ENCODE measurements around the gene CRABP1. TPM values are rescaled to one million over a fixed set of nuclear protein-coding genes. Genes with fewer than 3 reads are reported as not detected.

The CRABP1 gene
- total and polyA plus RNA-seq, 4 donors: not detected

- Histone ChIP-seq H3K36me3 (ENCODE audit: control insufficient read depth in 4 of 4, insufficient read depth in 3 of 4, low read depth in 1 of 4, low read length in 3 of 4) (no peaks in the 10 kb centered on the region), H3K4me1 (ENCODE audit: control insufficient read depth in 4 of 4, insufficient read depth in 4 of 4, low read length in 3 of 4) (no peaks in the 10 kb centered on the region), H3K9me3 (ENCODE audit: control insufficient read depth in 4 of 4, low read length in 3 of 4) (no peaks in the 10 kb centered on the region), H3K9ac (ENCODE audit: low read depth in 1 of 2, low read length in 2 of 2) (no peak overlapping the region), H3K27ac (ENCODE audit: low read depth in 1 of 2, low read length in 2 of 2) (no peak overlapping the region), H3K27me3 (ENCODE audit: control insufficient read depth in 4 of 4, insufficient read depth in 4 of 4, low read length in 3 of 4) (no peaks in the 10 kb centered on the region), H3K4me3 (ENCODE audit: low read depth in 1 of 3, low read length in 3 of 3) (no peak overlapping the region)
- 86% methylated on average over 6 of the region's 6 CpGs for WGBS
- no peak for DNase-seq (ENCODE audit: low spot score)
- TF ChIP-seq FOXA1 (IDR thresholded peaks at IDR 0.05) (no peak), FOXA2 (IDR thresholded peaks at IDR 0.05) (no peak), HNF4A (conservative IDR thresholded peaks at IDR 0.05) (no peak), HNF4G (IDR thresholded peaks at IDR 0.05) (no peak)
Measured at GRCh38 chr15:78360367-78360801, 20.2 kb downstream of the CRABP1 start.

- Histone ChIP-seq H3K27ac (ENCODE audit: low read depth in 1 of 2, low read length in 2 of 2) (no peak overlapping the region), H3K9ac (ENCODE audit: low read depth in 1 of 2, low read length in 2 of 2) (no peak overlapping the region), H3K4me3 (ENCODE audit: low read depth in 1 of 3, low read length in 3 of 3) (no peak overlapping the region), H3K27me3 (ENCODE audit: control insufficient read depth in 4 of 4, insufficient read depth in 4 of 4, low read length in 3 of 4) (no peaks in the 10 kb centered on the region), H3K4me1 (ENCODE audit: control insufficient read depth in 4 of 4, insufficient read depth in 4 of 4, low read length in 3 of 4) (no peaks in the 10 kb centered on the region), H3K9me3 (ENCODE audit: control insufficient read depth in 4 of 4, low read length in 3 of 4) (no peaks in the 10 kb centered on the region), H3K36me3 (ENCODE audit: control insufficient read depth in 4 of 4, insufficient read depth in 3 of 4, low read depth in 1 of 4, low read length in 3 of 4) (no peaks in the 10 kb centered on the region)
- WGBS: 67% methylated on average over 8 of the region's 8 CpGs
- TF ChIP-seq FOXA1 (IDR thresholded peaks at IDR 0.05): no peak
- no peak for TF ChIP-seq CTCF (IDR thresholded peaks at IDR 0.05; ENCODE audit: low read depth, low read length, missing input control)
- TF ChIP-seq REST (IDR thresholded peaks at IDR 0.05): no peak
- no peak for TF ChIP-seq HNF4G (IDR thresholded peaks at IDR 0.05)
- no peak for TF ChIP-seq MAX (IDR thresholded peaks at IDR 0.05)
- TF ChIP-seq TAF1 (conservative IDR thresholded peaks at IDR 0.05): no peak
- no peak for TF ChIP-seq HNF4A (conservative IDR thresholded peaks at IDR 0.05)
- no peak for TF ChIP-seq EGR1 (IDR thresholded peaks at IDR 0.05; ENCODE audit: low read depth in 2 of 2)
- DNase-seq (ENCODE audit: low spot score): no peak
Measured at GRCh38 chr15:78360958-78361718, 21.0 kb downstream of the CRABP1 start.

GRCh38 chr15:78361771-78362506 lies 21.8 kb downstream of the CRABP1 start:
- DNase-seq (ENCODE audit: low spot score): no peak
- Histone ChIP-seq H3K9ac (ENCODE audit: low read depth in 1 of 2, low read length in 2 of 2) (no peak overlapping the region), H3K4me1 (ENCODE audit: control insufficient read depth in 4 of 4, insufficient read depth in 4 of 4, low read length in 3 of 4) (no peaks in the 10 kb centered on the region), H3K4me3 (ENCODE audit: low read depth in 1 of 3, low read length in 3 of 3) (no peak overlapping the region), H3K36me3 (ENCODE audit: control insufficient read depth in 4 of 4, insufficient read depth in 3 of 4, low read depth in 1 of 4, low read length in 3 of 4) (no peaks in the 10 kb centered on the region), H3K27ac (ENCODE audit: low read depth in 1 of 2, low read length in 2 of 2) (no peak overlapping the region), H3K27me3 (ENCODE audit: control insufficient read depth in 4 of 4, insufficient read depth in 4 of 4, low read length in 3 of 4) (no peaks in the 10 kb centered on the region), H3K9me3 (ENCODE audit: control insufficient read depth in 4 of 4, low read length in 3 of 4) (no peaks in the 10 kb centered on the region)
- TF ChIP-seq CTCF (IDR thresholded peaks at IDR 0.05; ENCODE audit: low read depth, low read length, missing input control): no peak
- TF ChIP-seq NR2F2 (IDR thresholded peaks at IDR 0.05): no peak
- no peak for TF ChIP-seq EGR1 (IDR thresholded peaks at IDR 0.05; ENCODE audit: low read depth in 2 of 2)
- TF ChIP-seq ZBTB33 (IDR thresholded peaks at IDR 0.05): no peak
- TF ChIP-seq MAX (IDR thresholded peaks at IDR 0.05): no peak
- no peak for TF ChIP-seq RXRA (IDR thresholded peaks at IDR 0.05)
- TF ChIP-seq HNF4A (conservative IDR thresholded peaks at IDR 0.05): no peak
- WGBS: 95% methylated on average over 6 of the region's 6 CpGs
